B cell (primary cell): Measurements from ENCODE around the gene FLNB. TPM values are rescaled to one million over a fixed set of nuclear protein-coding genes. Genes with fewer than 3 reads are reported as not detected.

Experiments used
- ATAC-seq: fragments of 200-7000 bp; cut with Tn5 transposase; one replicate; pipeline ENCODE4 v1.10.0; 2021; ENCODE audit warnings: low read depth, mild to moderate bottlenecking, moderate number of reproducible peaks, moderate library complexity
- CTCF ChIA-PET: fragments of 350-600 bp; sonication (Branson Sonifier 250); formaldehyde crosslinking; loops from one replicate; lab custom pipeline; 2021; ENCODE audit warnings: antibody characterized with exemption, inconsistent platforms; lab: Charles Lee
- POLR2A ChIA-PET: fragments of 350-600 bp; sonication (Branson Sonifier 250); formaldehyde crosslinking; loops from one replicate; lab custom pipeline; 2021; ENCODE audit warnings: antibody characterized with exemption; lab: Charles Lee
- DNase-seq: peaks from one replicate; pipeline ENCODE4 v3.0.0; 2013
- H2AFZ ChIP-seq: 2 replicates; pipeline ENCODE4 v1.6.1; 2012; ENCODE audit warnings: mild to moderate bottlenecking, low read depth, low read length; ENCODE audit not compliant: insufficient read depth, poor library complexity, severe bottlenecking
- H3K27ac ChIP-seq, 2 donors: 1 replicate in 1 of 2; 2 replicates in 1 of 2; pipeline ENCODE4 v1.5.1; 2012 to 2013; ENCODE audit warnings: low read length in 2 of 2, mild to moderate bottlenecking in 2 of 2, moderate library complexity in 1 of 2
- H3K27me3 ChIP-seq, 4 experiments: fragments of 200-600 bp in 1 of 4; sonication (generic) in 1 of 4; replicated peaks in 1 of 4; 1 replicate in 2 of 4; 2 replicates in 2 of 4; pipeline versions ENCODE4 v1.6.1 to v1.7.0; 2013 to 2016; ENCODE audit warnings: low read length in 3 of 4, mild to moderate bottlenecking in 2 of 4, mixed read lengths in 1 of 4, moderate library complexity in 1 of 4; ENCODE audit not compliant: insufficient read depth in 4 of 4, control insufficient read depth in 3 of 4; ENCODE audit errors: control extremely low read depth in 1 of 4
- H3K36me3 ChIP-seq, 2 experiments: replicated peaks in 1 of 2; 1 replicate in 1 of 2; 2 replicates in 1 of 2; pipeline versions ENCODE4 v1.6.1 to v1.7.1; 2013; ENCODE audit warnings: low read length in 1 of 2; ENCODE audit not compliant: insufficient read depth in 2 of 2, control insufficient read depth in 1 of 2; ENCODE audit errors: control extremely low read depth in 1 of 2, extremely low read depth in 1 of 2
- H3K4me1 ChIP-seq, 2 donors: fragments of 200-600 bp in 1 of 2; sonication (generic) in 1 of 2; 1 replicate in 1 of 2; 2 replicates in 1 of 2; pipeline versions ENCODE4 v1.5.1 to v1.6.1; 2013 to 2017; ENCODE audit warnings: low read length in 2 of 2; ENCODE audit not compliant: control insufficient read depth in 2 of 2, insufficient read depth in 2 of 2
- H3K4me2 ChIP-seq: replicated peaks from 2 replicates; pipeline ENCODE3; 2012; ENCODE audit warnings: mild to moderate bottlenecking, low read depth, low read length; ENCODE audit not compliant: poor library complexity, severe bottlenecking
- H3K4me3 ChIP-seq, 5 experiments: fragments of 200-600 bp in 1 of 5; sonication (generic) in 1 of 5; 1 replicate in 3 of 5; 2 replicates in 2 of 5; pipeline versions ENCODE4 v1.5.1 to v1.7.0; 2011 to 2016; ENCODE audit warnings: low read length in 4 of 5, mild to moderate bottlenecking in 4 of 5, low read depth in 2 of 5, control low read depth in 1 of 5, moderate library complexity in 1 of 5; ENCODE audit not compliant: insufficient read depth in 1 of 5; ENCODE audit errors: control extremely low read depth in 1 of 5, extremely low read depth in 1 of 5
- H3K79me2 ChIP-seq: fragments of 200-600 bp; sonication (generic); one replicate; pipeline ENCODE4 v1.6.0; 2016; ENCODE audit warnings: low read length; ENCODE audit not compliant: control insufficient read depth, insufficient read depth
- H3K9ac ChIP-seq: fragments of 200-600 bp; sonication (generic); 2 replicates; pipeline ENCODE4 v1.6.1; 2017; ENCODE audit warnings: mild to moderate bottlenecking, low read length, moderate library complexity
- H3K9me3 ChIP-seq, 3 donors: one replicate each; pipeline versions ENCODE4 v1.6.1 to v1.7.1; 2013; ENCODE audit warnings: low read length in 2 of 3; ENCODE audit not compliant: control insufficient read depth in 2 of 3, insufficient read depth in 1 of 3; ENCODE audit errors: control extremely low read depth in 1 of 3
- H4K20me1 ChIP-seq: 2 replicates; pipeline ENCODE4 v1.6.0; 2012; ENCODE audit warnings: mild to moderate bottlenecking, low read length; ENCODE audit not compliant: insufficient read depth, control insufficient read depth, poor library complexity, severe bottlenecking
- H3K27ac Mint-ChIP-seq: one replicate; pipeline ENCODE4 v1.8.0; 2021; ENCODE audit warnings: mixed read lengths
- H3K27me3 Mint-ChIP-seq: one replicate; pipeline ENCODE4 v1.8.0; 2021; ENCODE audit warnings: mixed read lengths
- H3K4me1 Mint-ChIP-seq: one replicate; pipeline ENCODE4 v1.8.0; 2021; ENCODE audit warnings: mixed read lengths
- H3K4me3 Mint-ChIP-seq: one replicate; pipeline ENCODE4 v1.8.0; 2021; ENCODE audit warnings: mixed read lengths
- H3K9me3 Mint-ChIP-seq: one replicate; pipeline ENCODE4 v1.8.0; 2022; ENCODE audit warnings: mixed read lengths; ENCODE audit not compliant: insufficient read depth
- CTCF ChIP-seq: fragments of 200-600 bp; IDR thresholded peaks from one replicate; pipeline ENCODE4 v1.8.0; 2022; ENCODE audit warnings: antibody characterized with exemption, mild to moderate bottlenecking
- EZH2 ChIP-seq: IDR thresholded peaks from 2 replicates; pipeline ENCODE4 v1.6.1; 2012; ENCODE audit warnings: borderline replicate concordance, low read depth, mild to moderate bottlenecking, moderate library complexity, low read length; ENCODE audit not compliant: insufficient read depth, poor library complexity, severe bottlenecking
- WGBS: methylation state at CpG from one replicate; pipeline ENCODE4 v1.1.5; 2013; ENCODE audit warnings: missing lambda C conversion rate; ENCODE audit not compliant: insufficient coverage; 5-methylcytosine and 5-hydroxymethylcytosine counted together
- intact Hi-C: fragments of 100-400 bp; cut with micrococcal nuclease; formaldehyde crosslinking; loops from one replicate; pipeline ENCODE4 v1.10.0; 2022
- polyA plus RNA-seq: library from polyadenylated mRNA; depleted of rRNA; stranded (reverse); fragments of >200 nt; gene quantifications from 2 replicates; pipeline ENCODE4 v1.2.3, GENCODE V29; 2012
- total RNA-seq, 2 donors: library from RNA; stranded (reverse); fragments of 120-200 nt in 1 of 2; gene quantifications; 1 replicate in 1 of 2; 2 replicates in 1 of 2; pipeline versions ENCODE4 v1.2.3 to v1.2.4, GENCODE V29; 2013 to 2022

The FLNB gene
- total and polyA plus RNA-seq, 2 donors (not counting 1 experiment from before 2014, with no cell fraction given): 25.5 to 28.3 TPM

- H3K79me2 ChIP-seq: peaks cover 26% of the 10 kb centered on the region
- 94% methylated on average over 9 of the region's 12 CpGs for WGBS
- DNase-seq (no peak), ATAC-seq (no peak)
- H3K4me3 ChIP-seq: no peak overlapping the region
- CTCF ChIA-PET: interaction anchor here (0.8 to 1.1 kb wide), 3 partner anchors 11 to 1505 kb away, joined by 3 read pairs; no protein-coding TSS in a partner anchor
- H4K20me1 ChIP-seq: peaks cover 4% of the 10 kb centered on the region
- H3K27me3 ChIP-seq: no peaks in the 10 kb centered on the region
- no peaks in the 10 kb centered on the region for H3K4me1 ChIP-seq
- Mint-ChIP-seq H3K9me3 (no peaks in the 10 kb centered on the region), H3K27me3 (no peaks in the 10 kb centered on the region), H3K27ac (no peak overlapping the region), H3K4me1 (no peaks in the 10 kb centered on the region), H3K4me3 (no peak overlapping the region)
- no peak overlapping the region for H3K4me2 ChIP-seq
- POLR2A ChIA-PET: no interaction called here
- H3K9ac ChIP-seq: no peak overlapping the region
- no peaks in the 10 kb centered on the region for H3K36me3 ChIP-seq
- TF ChIP-seq EZH2 (no peak), CTCF (no peak)
- no peak overlapping the region for H3K27ac ChIP-seq
- no peaks in the 10 kb centered on the region for H3K9me3 ChIP-seq
- intact Hi-C loops: no loop called here
- no peak overlapping the region for H2AFZ ChIP-seq
Measured at GRCh38 chr3:58063022-58063815, 55.0 kb downstream of the FLNB start.

- TF ChIP-seq EZH2 (no peak), CTCF (no peak)
- H3K4me1 Mint-ChIP-seq: no peaks in the 10 kb centered on the region
- 98% methylated on average over 6 of the region's 10 CpGs for WGBS
- Histone ChIP-seq H3K79me2 (peaks cover 16% of the 10 kb centered on the region), H3K4me2 (no peak overlapping the region), H3K4me3 (no peak overlapping the region), H3K27ac (no peak overlapping the region), H3K27me3 (no peaks in the 10 kb centered on the region), H4K20me1 (peaks cover 4% of the 10 kb centered on the region), H3K9me3 (no peaks in the 10 kb centered on the region), H3K9ac (no peak overlapping the region), H3K4me1 (no peaks in the 10 kb centered on the region), H2AFZ (no peak overlapping the region), H3K36me3 (no peaks in the 10 kb centered on the region)
- no peak overlapping the region for H3K4me3 Mint-ChIP-seq
- DNase-seq (no peak), ATAC-seq (no peak)
- H3K9me3 Mint-ChIP-seq: no peaks in the 10 kb centered on the region
- POLR2A ChIA-PET: interaction anchor here (0.6 kb wide), 1 partner anchor 36 kb away, joined by 7 read pairs; no protein-coding TSS in a partner anchor
- intact Hi-C loops: no loop called here
- H3K27ac Mint-ChIP-seq: no peak overlapping the region
- CTCF ChIA-PET: no interaction called here
- no peaks in the 10 kb centered on the region for H3K27me3 Mint-ChIP-seq
Measured at GRCh38 chr3:58064923-58065638, 56.9 kb downstream of the FLNB start.
